ENCODE measurements around the gene DRC7. TPM values are rescaled to one million over a fixed set of nuclear protein-coding genes. Genes with fewer than 3 reads are reported as not detected.

The DRC7 gene
- total and polyA plus RNA-seq, 9 of the 15 experiments (the other 6 are each of a cell fraction or from before 2014, with no cell fraction given) = 0.04 to 0.33 (median 0.12) TPM; not detected in 3

- peak; percentile 96 for TF ChIP-seq ZC3H8 (IDR thresholded peaks at IDR 0.05)
- TF ChIP-seq, protein P1, sequence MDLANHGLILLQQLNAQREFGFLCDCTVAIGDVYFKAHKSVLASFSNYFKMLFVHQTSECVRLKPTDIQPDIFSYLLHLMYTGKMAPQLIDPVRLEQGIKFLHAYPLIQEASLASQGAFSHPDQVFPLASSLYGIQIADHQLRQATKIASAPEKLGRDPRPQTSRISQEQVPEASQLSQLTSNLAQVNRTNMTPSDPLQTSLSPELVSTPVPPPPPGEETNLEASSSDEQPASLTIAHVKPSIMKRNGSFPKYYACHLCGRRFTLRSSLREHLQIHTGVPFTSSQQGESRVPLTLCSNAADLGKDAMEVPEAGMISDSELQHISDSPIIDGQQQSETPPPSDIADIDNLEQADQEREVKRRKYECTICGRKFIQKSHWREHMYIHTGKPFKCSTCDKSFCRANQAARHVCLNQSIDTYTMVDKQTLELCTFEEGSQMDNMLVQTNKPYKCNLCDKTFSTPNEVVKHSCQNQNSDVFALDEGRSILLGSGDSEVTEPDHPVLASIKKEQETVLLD (IDR thresholded peaks at IDR 0.05) = no peak
- no peak for TF ChIP-seq KDM1A (IDR thresholded peaks at IDR 0.05)
- TF ChIP-seq ZNF764 (CRISPR knock-in tag; IDR thresholded peaks at IDR 0.05; ENCODE audit: low read depth) = no peak
- 0 out of 2 replicates have a peak, but pooled peaks have one; percentile 24 for TF ChIP-seq DPF2 (IDR thresholded peaks at IDR 0.05)
- 0 out of 2 replicates have a peak, but pooled peaks have one; percentile 23 for TF ChIP-seq LARP7 (IDR thresholded peaks at IDR 0.05)
- no peak for TF ChIP-seq WHSC1 (IDR thresholded peaks at IDR 0.05; ENCODE audit: low read length)
- TF ChIP-seq GABPA (tag; conservative IDR thresholded peaks at IDR 0.05; ENCODE audit: low read depth) = no peak
- TF ChIP-seq SLC30A9 (CRISPR knock-in tag; IDR thresholded peaks at IDR 0.05) = no peak
- peak; percentile 90 for TF ChIP-seq GTF2F1 (IDR thresholded peaks at IDR 0.05; ENCODE audit: low read depth, low read length)
- peak; percentile 73 for TF ChIP-seq GTF2A2 (tag; IDR thresholded peaks at IDR 0.05)
- no peak for TF ChIP-seq NCOA6 (IDR thresholded peaks at IDR 0.05)
- 0 out of 2 replicates have a peak, but pooled peaks have one; percentile 7 for TF ChIP-seq CBFA2T3 (IDR thresholded peaks at IDR 0.05)
- TF ChIP-seq CHD2 (IDR thresholded peaks at IDR 0.05; ENCODE audit: low read depth, low read length) = peak; percentile 21; the same call in 1 of the 2 replicates
- peak; percentile 73 for TF ChIP-seq ARHGAP35 (IDR thresholded peaks at IDR 0.05; ENCODE audit: partially characterized antibody)
- peak in 1 of 2 experiments; percentile 29; a peak in 1 of 3 replicates for TF ChIP-seq CBX3 (IDR thresholded peaks at IDR 0.05; ENCODE audit: borderline replicate concordance in 1 of 2, low read length in 2 of 2)
- TF ChIP-seq HLTF (IDR thresholded peaks at IDR 0.05) = 0 out of 2 replicates have a peak, but pooled peaks have one; percentile 43
- TF ChIP-seq IRF1 (CRISPR knock-in tag; IDR thresholded peaks at IDR 0.05; ENCODE audit: borderline replicate concordance) = no peak
- TF ChIP-seq ZNF436 (CRISPR knock-in tag; IDR thresholded peaks at IDR 0.05) = peak; percentile 73
- no peak for TF ChIP-seq KLF13 (tag; IDR thresholded peaks at IDR 0.05; ENCODE audit: borderline replicate concordance, low read depth)
- no peak for TF ChIP-seq MYBL2 (IDR thresholded peaks at IDR 0.05; ENCODE audit: low read depth)
- TF ChIP-seq MYBL2 (CRISPR knock-in tag; IDR thresholded peaks at IDR 0.05; ENCODE audit: borderline replicate concordance) = no peak
- TF ChIP-seq CREM (IDR thresholded peaks at IDR 0.05; ENCODE audit: low read depth) = 0 out of 2 replicates have a peak, but pooled peaks have one; percentile 21
Measured at GRCh38 chr16:57682809-57683635, 11.6 kb upstream of the DRC7 start (continued).
